Prostate gland (tissue), 2 donors: Measurements from ENCODE around the gene FAM3C.

Source experiments
- POLR2A ChIP-seq: fragments of 450-650 bp; IDR thresholded peaks from one replicate; pipeline ENCODE4 v1.6.1; 2016; ENCODE audit warnings: antibody characterized with exemption, mild to moderate bottlenecking
- TF ChIP-seq, protein P1 (sequence below), 4 experiments: fragments of 200-600 bp in 2 of 4; fragments of 450-650 bp in 2 of 4; sonication (generic) in 2 of 4; IDR thresholded peaks; 1 replicate in 3 of 4; 2 replicates in 1 of 4; pipeline ENCODE4 v1.5.1; 2016 to 2019; ENCODE audit warnings: antibody characterized with exemption in 4 of 4, mild to moderate bottlenecking in 2 of 4, moderate library complexity in 2 of 4

DNA sequence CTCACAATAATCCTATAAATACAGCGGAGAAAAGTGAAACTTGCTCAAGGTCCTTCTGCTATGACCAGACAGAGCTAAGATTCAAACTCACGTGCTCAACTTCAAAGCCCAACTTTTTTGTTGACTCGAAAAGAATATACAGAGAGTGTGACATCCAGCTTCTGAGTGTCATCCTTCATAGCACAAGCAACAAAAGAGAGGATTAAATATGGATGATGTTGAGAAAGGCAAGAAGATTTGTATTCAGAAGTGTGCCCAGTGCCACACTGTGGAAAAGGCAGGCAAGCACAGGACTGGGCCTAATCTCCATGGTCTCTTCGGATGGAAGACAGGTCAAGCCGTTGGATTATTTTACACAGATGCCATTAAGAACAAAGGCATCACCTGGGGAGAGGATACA lies 2.1 kb upstream of the FAM3C start:
- TF ChIP-seq, protein P1, sequence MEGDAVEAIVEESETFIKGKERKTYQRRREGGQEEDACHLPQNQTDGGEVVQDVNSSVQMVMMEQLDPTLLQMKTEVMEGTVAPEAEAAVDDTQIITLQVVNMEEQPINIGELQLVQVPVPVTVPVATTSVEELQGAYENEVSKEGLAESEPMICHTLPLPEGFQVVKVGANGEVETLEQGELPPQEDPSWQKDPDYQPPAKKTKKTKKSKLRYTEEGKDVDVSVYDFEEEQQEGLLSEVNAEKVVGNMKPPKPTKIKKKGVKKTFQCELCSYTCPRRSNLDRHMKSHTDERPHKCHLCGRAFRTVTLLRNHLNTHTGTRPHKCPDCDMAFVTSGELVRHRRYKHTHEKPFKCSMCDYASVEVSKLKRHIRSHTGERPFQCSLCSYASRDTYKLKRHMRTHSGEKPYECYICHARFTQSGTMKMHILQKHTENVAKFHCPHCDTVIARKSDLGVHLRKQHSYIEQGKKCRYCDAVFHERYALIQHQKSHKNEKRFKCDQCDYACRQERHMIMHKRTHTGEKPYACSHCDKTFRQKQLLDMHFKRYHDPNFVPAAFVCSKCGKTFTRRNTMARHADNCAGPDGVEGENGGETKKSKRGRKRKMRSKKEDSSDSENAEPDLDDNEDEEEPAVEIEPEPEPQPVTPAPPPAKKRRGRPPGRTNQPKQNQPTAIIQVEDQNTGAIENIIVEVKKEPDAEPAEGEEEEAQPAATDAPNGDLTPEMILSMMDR (IDR thresholded peaks at IDR 0.05), result peak in 1 of 4 experiments; percentile 9
- no peak for TF ChIP-seq POLR2A
